DND-41 (cell line): ENCODE data around the gene GTSF1L.

ENCODE experiments used
- ATAC-seq: fragments of 200-7000 bp; cut with Tn5 transposase; 3 replicates; pipeline ENCODE4 v1.9.1; 2021; ENCODE audit warnings: low read depth; ENCODE audit not compliant: insufficient read depth
- DNase-seq: peaks from one replicate; pipeline ENCODE4 v3.0.0-alpha.2; 2020
- H2AFZ ChIP-seq: 2 replicates; pipeline ENCODE4 v1.6.0; 2012; ENCODE audit warnings: low read depth, low read length
- H3K27ac ChIP-seq: 2 replicates; pipeline ENCODE4 v1.5.1; 2012; ENCODE audit warnings: low read length, inconsistent platforms
- H3K27me3 ChIP-seq: fragments of 200-600 bp; sonication (generic); 2 replicates; pipeline ENCODE4 v1.6.0; 2012; ENCODE audit warnings: low read length, mild to moderate bottlenecking, inconsistent platforms; ENCODE audit not compliant: insufficient read depth, poor library complexity
- H3K36me3 ChIP-seq: 2 replicates; pipeline ENCODE4 v1.5.1; 2012; ENCODE audit warnings: low read length, inconsistent platforms; ENCODE audit not compliant: insufficient read depth
- H3K4me1 ChIP-seq: 2 replicates; pipeline ENCODE4 v1.5.1; 2012; ENCODE audit warnings: mild to moderate bottlenecking, low read length; ENCODE audit not compliant: insufficient read depth
- H3K4me2 ChIP-seq: 2 replicates; pipeline ENCODE4 v1.6.0; 2012; ENCODE audit warnings: mild to moderate bottlenecking, moderate library complexity, low read length, inconsistent platforms; ENCODE audit not compliant: insufficient read depth
- H3K4me3 ChIP-seq, 2 experiments: fragments of 200-600 bp in 1 of 2; shearing (Covaris generic) in 1 of 2; 2 replicates each; pipeline ENCODE4 v1.5.1; 2012 to 2016; ENCODE audit warnings: inconsistent platforms in 2 of 2, low read length in 2 of 2, mild to moderate bottlenecking in 2 of 2, low read depth in 1 of 2, moderate library complexity in 1 of 2
- H3K79me2 ChIP-seq: 2 replicates; pipeline ENCODE4 v1.6.0; 2012; ENCODE audit warnings: low read length, inconsistent platforms; ENCODE audit not compliant: insufficient read depth
- H3K9ac ChIP-seq: 2 replicates; pipeline ENCODE4 v1.6.0; 2012; ENCODE audit warnings: low read depth, mild to moderate bottlenecking, inconsistent platforms, low read length, moderate library complexity
- H3K9me3 ChIP-seq: 2 replicates; pipeline ENCODE4 v1.5.1; 2012; ENCODE audit warnings: low read length, moderate library complexity, mild to moderate bottlenecking, inconsistent platforms; ENCODE audit not compliant: insufficient read depth, severe bottlenecking
- H4K20me1 ChIP-seq: 2 replicates; pipeline ENCODE4 v1.6.0; 2012; ENCODE audit warnings: low read length; ENCODE audit not compliant: insufficient read depth
- EZH2 ChIP-seq: IDR thresholded peaks from 3 replicates; pipeline ENCODE4 v1.6.1; 2012; ENCODE audit warnings: borderline replicate concordance, low read depth, mild to moderate bottlenecking, moderate library complexity, low read length, inconsistent platforms; ENCODE audit not compliant: severe bottlenecking
- TF ChIP-seq, protein P1 (sequence below): IDR thresholded peaks from 2 replicates; pipeline ENCODE4 v1.5.1; 2012; ENCODE audit warnings: borderline replicate concordance, low read length, moderate library complexity, mild to moderate bottlenecking; ENCODE audit not compliant: poor library complexity, severe bottlenecking; ENCODE audit errors: extremely low read depth

The GTSF1L gene

GRCh38 chr20:43727980-43728590 lies 1.3 kb upstream of the GTSF1L start:
- Histone ChIP-seq H3K27ac (no peak overlapping the region), H4K20me1 (no peaks in the 10 kb centered on the region), H3K9ac (no peak overlapping the region), H3K79me2 (no peaks in the 10 kb centered on the region), H3K4me3 (no peak overlapping the region), H3K4me1 (no peaks in the 10 kb centered on the region), H3K27me3 (peaks cover 6% of the 10 kb centered on the region), H3K4me2 (no peak overlapping the region), H2AFZ (no peak overlapping the region), H3K9me3 (no peaks in the 10 kb centered on the region), H3K36me3 (no peaks in the 10 kb centered on the region)
- TF ChIP-seq, protein P1, sequence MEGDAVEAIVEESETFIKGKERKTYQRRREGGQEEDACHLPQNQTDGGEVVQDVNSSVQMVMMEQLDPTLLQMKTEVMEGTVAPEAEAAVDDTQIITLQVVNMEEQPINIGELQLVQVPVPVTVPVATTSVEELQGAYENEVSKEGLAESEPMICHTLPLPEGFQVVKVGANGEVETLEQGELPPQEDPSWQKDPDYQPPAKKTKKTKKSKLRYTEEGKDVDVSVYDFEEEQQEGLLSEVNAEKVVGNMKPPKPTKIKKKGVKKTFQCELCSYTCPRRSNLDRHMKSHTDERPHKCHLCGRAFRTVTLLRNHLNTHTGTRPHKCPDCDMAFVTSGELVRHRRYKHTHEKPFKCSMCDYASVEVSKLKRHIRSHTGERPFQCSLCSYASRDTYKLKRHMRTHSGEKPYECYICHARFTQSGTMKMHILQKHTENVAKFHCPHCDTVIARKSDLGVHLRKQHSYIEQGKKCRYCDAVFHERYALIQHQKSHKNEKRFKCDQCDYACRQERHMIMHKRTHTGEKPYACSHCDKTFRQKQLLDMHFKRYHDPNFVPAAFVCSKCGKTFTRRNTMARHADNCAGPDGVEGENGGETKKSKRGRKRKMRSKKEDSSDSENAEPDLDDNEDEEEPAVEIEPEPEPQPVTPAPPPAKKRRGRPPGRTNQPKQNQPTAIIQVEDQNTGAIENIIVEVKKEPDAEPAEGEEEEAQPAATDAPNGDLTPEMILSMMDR, result no peak
- no peak for TF ChIP-seq EZH2
- ATAC-seq (no peak), DNase-seq (no peak)

DNA sequence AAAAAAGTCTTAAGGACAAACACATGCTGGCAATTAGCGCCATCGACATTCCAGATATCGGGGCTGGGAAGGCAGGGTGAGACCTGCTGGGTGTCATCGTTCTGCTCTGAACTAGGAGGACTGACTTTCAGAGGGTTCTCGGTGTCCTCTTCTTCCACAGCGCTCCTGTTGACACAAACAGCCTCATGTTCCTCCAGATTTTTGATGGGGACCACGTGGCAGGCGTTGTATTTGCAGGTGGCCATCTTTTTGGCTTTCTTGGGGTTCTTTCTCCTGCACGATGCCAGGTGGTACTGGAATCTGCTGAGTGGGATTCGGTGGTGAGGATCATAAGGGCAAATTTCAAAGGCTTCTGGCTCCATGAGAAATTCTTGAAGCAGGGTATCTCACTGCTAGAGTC lies 469 bp downstream of the GTSF1L start:
- TF ChIP-seq, protein P1, result no peak
- TF ChIP-seq EZH2, result no peak
- Histone ChIP-seq H3K4me3 (no peak overlapping the region), H3K36me3 (no peaks in the 10 kb centered on the region), H3K4me1 (no peaks in the 10 kb centered on the region), H4K20me1 (no peaks in the 10 kb centered on the region), H2AFZ (no peak overlapping the region), H3K27me3 (no peaks in the 10 kb centered on the region), H3K4me2 (no peak overlapping the region), H3K27ac (no peak overlapping the region), H3K9ac (no peak overlapping the region), H3K9me3 (no peaks in the 10 kb centered on the region), H3K79me2 (no peaks in the 10 kb centered on the region)
- DNase-seq, result no peak
- no peak for ATAC-seq

GRCh38 chr20:43725666-43726065 lies 1.1 kb downstream of the GTSF1L start:
- H3K4me1 ChIP-seq, result no peaks in the 10 kb centered on the region
- ATAC-seq (no peak), DNase-seq (no peak)
- no peaks in the 10 kb centered on the region for H3K79me2 ChIP-seq
- H3K9ac ChIP-seq, result no peak overlapping the region
- no peak overlapping the region for H3K4me2 ChIP-seq
- H3K36me3 ChIP-seq, result no peaks in the 10 kb centered on the region
- H2AFZ ChIP-seq, result no peak overlapping the region
- no peaks in the 10 kb centered on the region for H3K9me3 ChIP-seq
- no peak overlapping the region for H3K4me3 ChIP-seq
- no peak overlapping the region for H3K27ac ChIP-seq
- no peaks in the 10 kb centered on the region for H4K20me1 ChIP-seq
- H3K27me3 ChIP-seq, result no peaks in the 10 kb centered on the region
- TF ChIP-seq, protein P1, result no peak
- no peak for TF ChIP-seq EZH2

DNA sequence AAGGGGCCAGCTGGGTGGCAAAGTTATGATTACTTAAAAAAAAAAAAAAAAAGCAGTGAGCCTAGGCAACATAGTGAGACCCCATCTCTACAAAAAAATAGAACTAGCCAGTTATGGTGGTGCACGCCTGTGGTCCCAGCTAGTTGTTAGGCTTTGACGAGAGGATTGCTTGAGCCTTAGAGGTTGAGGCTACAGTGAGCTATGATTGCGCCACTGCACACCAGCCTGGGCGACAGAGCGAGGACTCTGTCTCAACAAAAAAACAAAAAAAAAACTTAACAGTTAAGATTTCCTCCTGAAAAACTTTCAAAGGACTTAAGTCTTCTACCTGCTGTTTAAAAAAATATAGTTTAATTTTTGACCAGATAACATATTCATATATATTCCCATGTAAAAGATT lies 2.4 kb downstream of the GTSF1L start:
- Histone ChIP-seq H3K4me3 (no peak overlapping the region), H3K79me2 (no peaks in the 10 kb centered on the region), H4K20me1 (no peaks in the 10 kb centered on the region), H3K4me1 (no peaks in the 10 kb centered on the region), H3K4me2 (no peak overlapping the region), H2AFZ (no peak overlapping the region), H3K27ac (no peak overlapping the region), H3K9me3 (no peaks in the 10 kb centered on the region), H3K9ac (no peak overlapping the region), H3K36me3 (no peaks in the 10 kb centered on the region), H3K27me3 (no peaks in the 10 kb centered on the region)
- no peak for TF ChIP-seq EZH2
- TF ChIP-seq, protein P1, result no peak
- ATAC-seq (no peak), DNase-seq (no peak)
